Measurements from ENCODE around the gene YOD1.

YOD1 gene

DNA sequence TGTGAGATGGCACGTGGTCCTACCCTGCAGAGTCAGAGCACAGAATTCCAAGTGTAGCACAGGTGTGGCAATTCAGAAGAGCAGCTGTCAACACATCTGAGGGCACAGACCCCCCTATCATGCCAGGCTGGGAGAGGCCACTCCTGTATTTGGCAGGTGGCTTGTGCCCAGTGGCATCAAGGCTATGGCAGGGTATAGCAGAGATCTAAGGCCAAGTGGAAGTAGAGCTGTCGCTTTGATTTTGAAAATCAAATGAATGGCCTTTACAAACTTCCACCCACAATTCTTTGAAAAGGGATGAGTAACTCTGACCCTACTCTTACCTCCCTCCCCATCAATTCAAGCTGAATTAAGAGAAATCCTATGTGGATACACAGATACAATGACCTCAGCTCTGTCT is 31.8 kb downstream of the YOD1 start:
- no peak for TF ChIP-seq TAF1 (IDR thresholded peaks at IDR 0.05; ENCODE audit: low read depth)
- TF ChIP-seq EP300 (IDR thresholded peaks at IDR 0.05; ENCODE audit: borderline replicate concordance) = no peak
- no peak for TF ChIP-seq CEBPB (IDR thresholded peaks at IDR 0.05)
- no peak for TF ChIP-seq REST (IDR thresholded peaks at IDR 0.05; ENCODE audit: low read depth)
- no peak for TF ChIP-seq EGR1 (IDR thresholded peaks at IDR 0.05)
- TF ChIP-seq NFIC (IDR thresholded peaks at IDR 0.05) = no peak
- no peak for TF ChIP-seq TCF12 (IDR thresholded peaks at IDR 0.05; ENCODE audit: low read depth)
- TF ChIP-seq ZBTB7A (IDR thresholded peaks at IDR 0.05; ENCODE audit: low read depth) = no peak
- no peak for TF ChIP-seq TEAD4 (IDR thresholded peaks at IDR 0.05)
- TF ChIP-seq RAD21 (IDR thresholded peaks at IDR 0.05; ENCODE audit: low read depth) = no peak
- TF ChIP-seq FOXM1 (IDR thresholded peaks at IDR 0.05; ENCODE audit: borderline replicate concordance, low read depth) = no peak
- TF ChIP-seq, protein P1, sequence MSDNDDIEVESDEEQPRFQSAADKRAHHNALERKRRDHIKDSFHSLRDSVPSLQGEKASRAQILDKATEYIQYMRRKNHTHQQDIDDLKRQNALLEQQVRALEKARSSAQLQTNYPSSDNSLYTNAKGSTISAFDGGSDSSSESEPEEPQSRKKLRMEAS (IDR thresholded peaks at IDR 0.05) = no peak
- TF ChIP-seq USF1 (IDR thresholded peaks at IDR 0.05) = no peak
- TF ChIP-seq CREB1 (IDR thresholded peaks at IDR 0.05; ENCODE audit: low read depth) = no peak

GRCh38 chr1:207018707-207019106 is 32.3 kb downstream of the YOD1 start:
- no peak for TF ChIP-seq EGR1 (IDR thresholded peaks at IDR 0.05)
- no peak for TF ChIP-seq ZBTB7A (IDR thresholded peaks at IDR 0.05; ENCODE audit: low read depth)
- TF ChIP-seq CREB1 (IDR thresholded peaks at IDR 0.05; ENCODE audit: low read depth) = no peak
- TF ChIP-seq CEBPB (IDR thresholded peaks at IDR 0.05) = no peak
- TF ChIP-seq REST (IDR thresholded peaks at IDR 0.05; ENCODE audit: low read depth) = no peak
- TF ChIP-seq FOXM1 (IDR thresholded peaks at IDR 0.05; ENCODE audit: borderline replicate concordance, low read depth) = no peak

- no peak for TF ChIP-seq NFIC (IDR thresholded peaks at IDR 0.05)
- TF ChIP-seq YY1 (IDR thresholded peaks at IDR 0.05; ENCODE audit: low read depth) = no peak
- no peak for TF ChIP-seq USF1 (IDR thresholded peaks at IDR 0.05)
- TF ChIP-seq FOXM1 (IDR thresholded peaks at IDR 0.05; ENCODE audit: borderline replicate concordance, low read depth) = no peak
- TF ChIP-seq EGR1 (IDR thresholded peaks at IDR 0.05) = no peak
Measured at GRCh38 chr1:207017615-207018559, 33.1 kb downstream of the YOD1 start.

DNA sequence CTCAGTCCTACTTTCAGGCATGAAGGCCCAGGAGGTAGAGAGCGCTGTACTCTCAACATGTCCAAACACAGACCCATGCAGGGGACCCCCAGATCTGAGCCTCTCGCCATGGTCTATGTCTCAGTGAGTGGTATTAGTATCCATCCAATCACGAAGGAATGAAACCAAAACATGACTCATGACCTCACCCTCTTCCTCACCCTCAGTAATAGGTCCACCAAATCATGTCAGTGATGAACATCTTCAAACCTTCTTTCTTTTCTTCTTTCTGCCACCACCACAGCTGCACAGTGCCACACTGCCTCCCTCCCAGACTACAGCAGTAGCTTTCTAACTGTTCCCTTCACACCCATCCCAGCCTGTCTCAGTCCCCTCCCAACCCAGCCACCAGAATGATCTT is 35.2 kb downstream of the YOD1 start:
- no peak for TF ChIP-seq FOXM1 (IDR thresholded peaks at IDR 0.05; ENCODE audit: borderline replicate concordance, low read depth)
- TF ChIP-seq CREB1 (IDR thresholded peaks at IDR 0.05; ENCODE audit: low read depth) = no peak
- no peak for TF ChIP-seq EP300 (IDR thresholded peaks at IDR 0.05; ENCODE audit: borderline replicate concordance)
- TF ChIP-seq TAF1 (IDR thresholded peaks at IDR 0.05; ENCODE audit: low read depth) = no peak
- TF ChIP-seq NFIC (IDR thresholded peaks at IDR 0.05) = no peak
- TF ChIP-seq EGR1 (IDR thresholded peaks at IDR 0.05) = no peak
- TF ChIP-seq, protein P1 (IDR thresholded peaks at IDR 0.05) = no peak
- TF ChIP-seq USF1 (IDR thresholded peaks at IDR 0.05) = no peak
- TF ChIP-seq REST (IDR thresholded peaks at IDR 0.05; ENCODE audit: low read depth) = no peak
- TF ChIP-seq ZBTB7A (IDR thresholded peaks at IDR 0.05; ENCODE audit: low read depth) = no peak
- TF ChIP-seq RAD21 (IDR thresholded peaks at IDR 0.05; ENCODE audit: low read depth) = no peak
- no peak for TF ChIP-seq YY1 (IDR thresholded peaks at IDR 0.05; ENCODE audit: low read depth)
